OCI-LY1 (cell line): Measurements from ENCODE around the gene KLHL29.

Experiments used
- H2AFZ ChIP-seq: fragments of 200-600 bp; sonication (generic), shearing (Covaris generic); 2 replicates; pipeline ENCODE4 v1.6.0; 2014; ENCODE audit warnings: antibody characterized with exemption, mild to moderate bottlenecking, low read length
- H3F3A ChIP-seq: fragments of 200-600 bp; sonication (generic), shearing (Covaris generic); 2 replicates; pipeline ENCODE4 v1.6.0; 2014; ENCODE audit warnings: mild to moderate bottlenecking, antibody characterized with exemption, low read length, moderate library complexity; ENCODE audit not compliant: insufficient read depth
- H3K27ac ChIP-seq: fragments of 200-600 bp; sonication (generic); 2 replicates; pipeline ENCODE4 v1.5.1; 2014; ENCODE audit warnings: low read length, mixed run types, mild to moderate bottlenecking, low read depth; ENCODE audit not compliant: poor library complexity, severe bottlenecking
- H3K27me3 ChIP-seq: fragments of 200-600 bp; sonication (generic); 2 replicates; pipeline ENCODE4 v1.6.0; 2014; ENCODE audit warnings: antibody characterized with exemption, mild to moderate bottlenecking, low read length, moderate library complexity; ENCODE audit not compliant: insufficient read depth
- H3K36me3 ChIP-seq: fragments of 200-600 bp; sonication (generic); 2 replicates; pipeline ENCODE4 v1.6.1; 2014; ENCODE audit warnings: mild to moderate bottlenecking, antibody characterized with exemption, low read length, moderate library complexity, mixed read lengths; ENCODE audit not compliant: insufficient read depth
- H3K4me1 ChIP-seq: fragments of 200-600 bp; sonication (generic); 2 replicates; pipeline ENCODE4 v1.5.1; 2014; ENCODE audit warnings: mild to moderate bottlenecking, low read length, moderate library complexity; ENCODE audit not compliant: insufficient read depth, severe bottlenecking
- H3K4me2 ChIP-seq: fragments of 200-600 bp; sonication (generic), shearing (Covaris generic); 2 replicates; pipeline ENCODE4 v1.6.1; 2014; ENCODE audit warnings: low read length
- H3K4me3 ChIP-seq: fragments of 200-600 bp; sonication (generic); 2 replicates; pipeline ENCODE4 v1.5.1; 2014; ENCODE audit warnings: low read length, low read depth, mild to moderate bottlenecking, mixed read lengths; ENCODE audit not compliant: poor library complexity, severe bottlenecking
- H3K79me2 ChIP-seq: fragments of 200-600 bp; shearing (Covaris generic); 2 replicates; pipeline ENCODE4 v1.6.1; 2016; ENCODE audit warnings: mixed run types, low read length, mixed read lengths; ENCODE audit not compliant: insufficient read depth
- H3K9ac ChIP-seq: fragments of 200-600 bp; sonication (generic), shearing (Covaris generic); 2 replicates; pipeline ENCODE4 v1.6.1; 2014; ENCODE audit warnings: mild to moderate bottlenecking, low read length, mixed read lengths
- H3K9me2 ChIP-seq: fragments of 200-600 bp; sonication (generic), shearing (Covaris generic); 2 replicates; pipeline ENCODE4 v1.6.1; 2014; ENCODE audit warnings: low read depth, mild to moderate bottlenecking, low read length, mixed read lengths
- H3K9me3 ChIP-seq: fragments of 200-600 bp; shearing (Covaris generic); 2 replicates; pipeline ENCODE4 v1.6.1; 2014; ENCODE audit warnings: low read length, mixed read lengths
- H4K20me1 ChIP-seq: fragments of 200-600 bp; sonication (generic), shearing (Covaris generic); 2 replicates; pipeline ENCODE4 v1.6.0; 2016; ENCODE audit warnings: mild to moderate bottlenecking, low read length; ENCODE audit not compliant: insufficient read depth
- EZH2 ChIP-seq: fragments of 200-600 bp; sonication (generic), shearing (Covaris generic); IDR thresholded peaks from 2 replicates; pipeline ENCODE4 v1.8.0; 2017; ENCODE audit warnings: borderline replicate concordance, mixed run types, mild to moderate bottlenecking, antibody characterized with exemption, low read length, moderate library complexity, mixed read lengths
- TF ChIP-seq, protein P1 (sequence below): fragments of 200-600 bp; sonication (generic), shearing (Covaris generic); IDR thresholded peaks from 2 replicates; pipeline ENCODE4 v1.5.1; 2017; ENCODE audit warnings: mild to moderate bottlenecking, antibody characterized with exemption, low read length, moderate library complexity, mixed read lengths

The KLHL29 gene

DNA sequence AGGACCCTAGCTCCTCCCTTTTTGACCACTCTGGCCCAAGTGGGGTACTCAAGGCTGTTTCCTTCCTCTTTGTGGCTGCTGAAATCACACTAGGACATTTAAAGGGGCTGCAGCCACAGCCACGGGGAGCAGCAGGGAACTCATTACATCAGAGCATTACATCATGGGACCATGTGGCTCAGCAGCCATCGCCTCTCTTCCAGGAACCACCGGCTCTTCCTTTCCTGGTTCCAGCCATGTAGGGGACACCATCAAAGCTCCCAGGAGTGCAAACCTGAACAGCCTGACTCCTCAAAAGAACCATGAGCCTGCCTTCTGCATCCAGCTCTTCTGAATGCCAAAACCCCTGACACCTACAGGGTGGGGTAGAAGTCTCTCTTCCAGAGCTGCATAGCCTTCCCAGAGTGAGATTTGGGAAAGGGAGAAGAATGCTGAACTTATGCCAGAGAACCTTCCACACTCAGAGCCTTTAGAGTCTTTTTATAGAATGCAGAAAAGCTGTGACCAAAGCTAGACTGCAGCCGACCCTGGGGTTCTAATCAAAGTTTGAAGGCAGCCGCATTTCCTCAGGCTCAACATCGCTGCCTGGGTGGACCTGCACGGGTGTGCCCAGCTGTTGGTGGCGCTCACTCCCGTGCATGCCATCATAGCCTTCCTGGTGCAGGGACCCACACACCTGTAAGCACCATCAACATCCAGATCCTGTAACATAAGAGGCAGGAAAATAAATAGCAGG, 121.7 kb downstream of the KLHL29 start:
- Histone ChIP-seq H3F3A (no peaks in the 10 kb centered on the region), H3K36me3 (no peaks in the 10 kb centered on the region), H3K79me2 (no peaks in the 10 kb centered on the region), H4K20me1 (no peaks in the 10 kb centered on the region), H2AFZ (no peak overlapping the region), H3K9me2 (no peaks in the 10 kb centered on the region), H3K9ac (no peak overlapping the region), H3K4me1 (no peaks in the 10 kb centered on the region), H3K4me3 (no peak overlapping the region), H3K27me3 (peaks cover 3% of the 10 kb centered on the region; the same call in 1 of the 2 replicates), H3K4me2 (no peak overlapping the region), H3K27ac (no peak overlapping the region), H3K9me3 (no peaks in the 10 kb centered on the region)
- TF ChIP-seq, protein P1, sequence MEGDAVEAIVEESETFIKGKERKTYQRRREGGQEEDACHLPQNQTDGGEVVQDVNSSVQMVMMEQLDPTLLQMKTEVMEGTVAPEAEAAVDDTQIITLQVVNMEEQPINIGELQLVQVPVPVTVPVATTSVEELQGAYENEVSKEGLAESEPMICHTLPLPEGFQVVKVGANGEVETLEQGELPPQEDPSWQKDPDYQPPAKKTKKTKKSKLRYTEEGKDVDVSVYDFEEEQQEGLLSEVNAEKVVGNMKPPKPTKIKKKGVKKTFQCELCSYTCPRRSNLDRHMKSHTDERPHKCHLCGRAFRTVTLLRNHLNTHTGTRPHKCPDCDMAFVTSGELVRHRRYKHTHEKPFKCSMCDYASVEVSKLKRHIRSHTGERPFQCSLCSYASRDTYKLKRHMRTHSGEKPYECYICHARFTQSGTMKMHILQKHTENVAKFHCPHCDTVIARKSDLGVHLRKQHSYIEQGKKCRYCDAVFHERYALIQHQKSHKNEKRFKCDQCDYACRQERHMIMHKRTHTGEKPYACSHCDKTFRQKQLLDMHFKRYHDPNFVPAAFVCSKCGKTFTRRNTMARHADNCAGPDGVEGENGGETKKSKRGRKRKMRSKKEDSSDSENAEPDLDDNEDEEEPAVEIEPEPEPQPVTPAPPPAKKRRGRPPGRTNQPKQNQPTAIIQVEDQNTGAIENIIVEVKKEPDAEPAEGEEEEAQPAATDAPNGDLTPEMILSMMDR, result no peak
- no peak for TF ChIP-seq EZH2

DNA sequence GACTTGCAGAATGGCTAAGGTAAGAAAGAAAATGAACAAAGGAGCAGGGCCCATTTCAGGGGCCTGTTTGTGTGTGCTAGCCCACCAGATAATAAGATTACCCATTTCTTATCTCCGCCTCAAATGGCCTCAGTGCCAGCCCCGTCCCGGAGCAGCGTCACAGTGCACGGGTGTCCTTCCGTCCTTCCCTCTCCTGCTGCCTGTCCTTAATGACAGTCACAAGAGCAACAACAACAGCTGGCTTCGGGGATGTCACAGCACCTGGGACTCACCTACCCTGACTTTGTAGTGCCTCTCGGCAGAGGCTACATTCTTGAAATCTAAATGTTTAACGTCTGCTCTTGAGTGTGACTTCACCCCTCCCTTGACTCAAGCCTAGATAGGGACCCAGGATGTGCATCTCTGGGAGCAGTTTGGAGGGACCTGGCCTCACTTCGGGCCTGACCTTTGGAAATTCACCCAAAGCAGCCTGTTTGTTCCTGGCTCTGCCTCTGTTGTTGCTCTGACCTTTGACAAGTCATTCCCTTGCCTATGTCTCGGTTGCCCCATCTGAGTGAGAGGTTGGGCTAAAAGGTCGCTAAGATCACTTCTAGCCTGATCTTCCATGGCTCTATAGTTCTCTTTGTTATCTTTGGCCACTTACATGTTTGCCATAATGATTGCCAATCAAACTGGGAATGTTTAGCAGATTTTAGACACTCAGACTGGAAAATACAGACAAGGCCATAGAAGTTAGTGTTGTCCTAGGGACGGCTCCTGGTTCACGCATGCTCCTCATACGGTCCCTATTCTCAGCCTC, 122.5 kb downstream of the KLHL29 start:
- Histone ChIP-seq H3K4me3 (no peak overlapping the region), H3F3A (no peaks in the 10 kb centered on the region), H2AFZ (no peak overlapping the region), H3K79me2 (no peaks in the 10 kb centered on the region), H3K9me3 (no peaks in the 10 kb centered on the region), H3K36me3 (no peaks in the 10 kb centered on the region), H3K27me3 (peaks cover 3% of the 10 kb centered on the region; the same call in 1 of the 2 replicates), H3K4me2 (no peak overlapping the region), H3K27ac (no peak overlapping the region), H3K4me1 (no peaks in the 10 kb centered on the region), H3K9me2 (no peaks in the 10 kb centered on the region), H4K20me1 (no peaks in the 10 kb centered on the region), H3K9ac (no peak overlapping the region)
- TF ChIP-seq EZH2, result no peak
- TF ChIP-seq, protein P1, result no peak

DNA sequence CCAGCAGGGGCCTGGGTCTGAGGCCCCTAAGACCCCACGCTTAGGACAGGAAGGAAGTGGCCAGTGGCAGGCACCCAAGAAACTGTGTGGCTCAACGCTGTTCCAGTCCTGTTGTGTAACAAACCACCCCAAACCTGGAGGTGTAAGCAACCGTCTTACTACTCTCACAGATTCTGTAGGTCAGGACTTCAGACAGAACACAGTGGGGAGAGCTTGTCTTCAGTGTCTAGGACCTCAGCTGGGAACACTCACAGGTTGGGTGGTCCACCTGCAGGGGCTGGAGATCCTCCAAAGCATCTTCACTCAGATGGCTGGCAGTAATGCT, 123.0 kb downstream of the KLHL29 start:
- no peaks in the 10 kb centered on the region for H3K79me2 ChIP-seq
- no peak overlapping the region for H3K4me2 ChIP-seq
- no peaks in the 10 kb centered on the region for H3K9me3 ChIP-seq
- no peaks in the 10 kb centered on the region for H3K9me2 ChIP-seq
- H3K27ac ChIP-seq, result no peak overlapping the region
- no peak overlapping the region for H3K9ac ChIP-seq
- H3K36me3 ChIP-seq, result no peaks in the 10 kb centered on the region
- no peaks in the 10 kb centered on the region for H4K20me1 ChIP-seq
- H3F3A ChIP-seq, result no peaks in the 10 kb centered on the region
- TF ChIP-seq EZH2, result no peak
- TF ChIP-seq, protein P1, result no peak
- peaks cover 8% of the 10 kb centered on the region; the same call in 1 of the 2 replicates for H3K27me3 ChIP-seq
- no peak overlapping the region for H2AFZ ChIP-seq
- H3K4me1 ChIP-seq, result no peaks in the 10 kb centered on the region
- H3K4me3 ChIP-seq, result no peak overlapping the region
